Activated CD4-positive, alpha-beta T cell treated with anti-CD3 and anti-CD28 coated beads, Interleukin-2, amount 10 ng/mL, durations not matched to agents 7 days and 5 days (primary cell): Measurements from ENCODE around the gene ARID5B. TPM values are rescaled to one million over a fixed set of nuclear protein-coding genes. Genes with fewer than 3 reads are reported as not detected.
A peak's percentile ranks its signal among the peaks of the same experiment; 100 is the strongest.

Experiments
- CTCF ChIA-PET: fragments of 350-600 bp; sonication (Branson Sonifier 250); formaldehyde crosslinking; loops from one replicate; lab custom pipeline; 2021; ENCODE audit warnings: antibody characterized with exemption; lab: Charles Lee
- POLR2A ChIA-PET: fragments of 350-600 bp; sonication (Branson Sonifier 250); formaldehyde crosslinking; loops from one replicate; lab custom pipeline; 2021; ENCODE audit warnings: antibody characterized with exemption; lab: Charles Lee
- DNase-seq: peaks from one replicate; pipeline ENCODE4 v3.0.0-alpha.2; 2020
- H3K27ac Mint-ChIP-seq: one replicate; pipeline ENCODE4 v1.8.0; 2021; ENCODE audit warnings: mild to moderate bottlenecking, moderate library complexity, mixed read lengths
- H3K27me3 Mint-ChIP-seq: one replicate; pipeline ENCODE4 v1.8.0; 2021; ENCODE audit warnings: mixed read lengths
- H3K36me3 Mint-ChIP-seq: one replicate; pipeline ENCODE4 v1.8.0; 2021; ENCODE audit warnings: low read depth, mixed read lengths
- H3K4me1 Mint-ChIP-seq: one replicate; pipeline ENCODE4 v1.8.0; 2021; ENCODE audit warnings: mixed read lengths
- H3K4me3 Mint-ChIP-seq: one replicate; pipeline ENCODE4 v1.8.0; 2021; ENCODE audit warnings: mild to moderate bottlenecking, moderate library complexity, mixed read lengths
- H3K9me3 Mint-ChIP-seq: one replicate; pipeline ENCODE4 v1.8.0; 2021; ENCODE audit warnings: mixed read lengths
- total RNA-seq, 2 experiments: library from RNA; stranded (reverse); gene quantifications; one replicate each; pipeline ENCODE4 v1.2.3, GENCODE V29; 2021

ARID5B gene
- total RNA-seq, 2 experiments from 2014 or later, result 41.2 to 42.9 TPM

- no peak overlapping the region for H3K4me3 Mint-ChIP-seq
- H3K4me1 Mint-ChIP-seq, result peaks cover 28% of the 10 kb centered on the region
- ChIA-PET POLR2A (no interaction called here), CTCF (interaction anchor here (0.8 to 1.2 kb wide), 2 partner anchors 10 to 18 kb away, joined by 3 to 5 read pairs; no protein-coding TSS in a partner anchor)
- H3K9me3 Mint-ChIP-seq, result peaks cover 6% of the 10 kb centered on the region
- H3K27ac Mint-ChIP-seq, result peak overlapping the region; percentile 26
- DNase-seq, result no peak
- H3K36me3 Mint-ChIP-seq, result peaks cover 49% of the 10 kb centered on the region
- H3K27me3 Mint-ChIP-seq, result no peaks in the 10 kb centered on the region
Observed at GRCh38 chr10:62098278-62099121, 197.0 kb downstream of the ARID5B start.

- Mint-ChIP-seq H3K4me3 (no peak overlapping the region), H3K4me1 (peaks cover 23% of the 10 kb centered on the region), H3K9me3 (peaks cover 6% of the 10 kb centered on the region), H3K27ac (no peak overlapping the region), H3K36me3 (peaks cover 43% of the 10 kb centered on the region), H3K27me3 (no peaks in the 10 kb centered on the region)
- DNase-seq, result no peak
- CTCF ChIA-PET, result interaction anchor here (0.8 kb wide), 1 partner anchor 17 kb away, joined by 3 read pairs; no protein-coding TSS in a partner anchor
- POLR2A ChIA-PET, result no interaction called here
Observed at GRCh38 chr10:62099299-62099698, 197.8 kb downstream of the ARID5B start.

GRCh38 chr10:62103857-62104256, 202.4 kb downstream of the ARID5B start:
- CTCF ChIA-PET, result interaction anchor here (0.8 to 1.3 kb wide), 3 partner anchors 9 to 15 kb away, joined by 3 to 4 read pairs (median 3); no protein-coding TSS in a partner anchor
- DNase-seq, result no peak
- POLR2A ChIA-PET, result no interaction called here
- H3K27me3 Mint-ChIP-seq, result no peaks in the 10 kb centered on the region
- no peak overlapping the region for H3K27ac Mint-ChIP-seq
- no peak overlapping the region for H3K4me3 Mint-ChIP-seq
- peaks cover 30% of the 10 kb centered on the region for H3K4me1 Mint-ChIP-seq
- H3K36me3 Mint-ChIP-seq, result peaks cover 7% of the 10 kb centered on the region
- peaks cover 5% of the 10 kb centered on the region for H3K9me3 Mint-ChIP-seq

- no peak overlapping the region for H3K27ac Mint-ChIP-seq
- POLR2A ChIA-PET, result interaction anchor here (0.6 kb wide), 1 partner anchor 79 kb away, joined by 3 read pairs; no protein-coding TSS in a partner anchor
- DNase-seq, result no peak
- H3K36me3 Mint-ChIP-seq, result peaks cover 10% of the 10 kb centered on the region
- peaks cover 45% of the 10 kb centered on the region for H3K4me1 Mint-ChIP-seq
- H3K9me3 Mint-ChIP-seq, result peaks cover 13% of the 10 kb centered on the region
- H3K27me3 Mint-ChIP-seq, result no peaks in the 10 kb centered on the region
- no peak overlapping the region for H3K4me3 Mint-ChIP-seq
- CTCF ChIA-PET, result interaction anchor here (0.6 to 1.4 kb wide), 11 partner anchors 8 to 944 kb away, joined by 3 to 8 read pairs (median 4); no protein-coding TSS in a partner anchor
Observed at GRCh38 chr10:62106929-62107519, 205.5 kb downstream of the ARID5B start.

- no peak for DNase-seq
- Mint-ChIP-seq H3K27me3 (no peaks in the 10 kb centered on the region), H3K9me3 (peaks cover 13% of the 10 kb centered on the region), H3K36me3 (peaks cover 10% of the 10 kb centered on the region), H3K27ac (peak overlapping the region; percentile 57), H3K4me3 (no peak overlapping the region), H3K4me1 (peaks cover 45% of the 10 kb centered on the region)
- ChIA-PET POLR2A (interaction anchor here (0.7 kb wide), 1 partner anchor 1389 kb away, joined by 3 read pairs; no protein-coding TSS in a partner anchor), CTCF (interaction anchor here (0.8 to 1.2 kb wide), 7 partner anchors 11 to 136 kb away, joined by 3 to 5 read pairs (median 3); no protein-coding TSS in a partner anchor)
Observed at GRCh38 chr10:62108759-62109586, 207.5 kb downstream of the ARID5B start.

- POLR2A ChIA-PET, result no interaction called here
- DNase-seq, result no peak
- peaks cover 46% of the 10 kb centered on the region for H3K4me1 Mint-ChIP-seq
- H3K27me3 Mint-ChIP-seq, result no peaks in the 10 kb centered on the region
- peaks cover 13% of the 10 kb centered on the region for H3K9me3 Mint-ChIP-seq
- peaks cover 8% of the 10 kb centered on the region for H3K36me3 Mint-ChIP-seq
- peak overlapping the region; percentile 65 for H3K27ac Mint-ChIP-seq
- no peak overlapping the region for H3K4me3 Mint-ChIP-seq
- CTCF ChIA-PET, result interaction anchor here (0.6 to 1.2 kb wide), 4 partner anchors 9 to 424 kb away, joined by 3 read pairs; no protein-coding TSS in a partner anchor
Observed at GRCh38 chr10:62109587-62110293, 208.2 kb downstream of the ARID5B start.

- POLR2A ChIA-PET, result no interaction called here
- no peak for DNase-seq
- H3K27me3 Mint-ChIP-seq, result no peaks in the 10 kb centered on the region
- peaks cover 20% of the 10 kb centered on the region for H3K9me3 Mint-ChIP-seq
- H3K36me3 Mint-ChIP-seq, result peaks cover 8% of the 10 kb centered on the region
- no peak overlapping the region for H3K27ac Mint-ChIP-seq
- H3K4me3 Mint-ChIP-seq, result no peak overlapping the region
- peaks cover 31% of the 10 kb centered on the region for H3K4me1 Mint-ChIP-seq
- CTCF ChIA-PET, result no interaction called here
Observed at GRCh38 chr10:62112300-62112699, 210.8 kb downstream of the ARID5B start.

GRCh38 chr10:62112963-62113362, 211.5 kb downstream of the ARID5B start:
- Mint-ChIP-seq H3K27me3 (no peaks in the 10 kb centered on the region), H3K4me1 (peaks cover 28% of the 10 kb centered on the region), H3K9me3 (peaks cover 23% of the 10 kb centered on the region), H3K4me3 (no peak overlapping the region), H3K27ac (no peak overlapping the region), H3K36me3 (peaks cover 8% of the 10 kb centered on the region)
- ChIA-PET POLR2A (no interaction called here), CTCF (no interaction called here)
- DNase-seq, result no peak

- Mint-ChIP-seq H3K9me3 (peaks cover 26% of the 10 kb centered on the region), H3K36me3 (peaks cover 10% of the 10 kb centered on the region), H3K4me3 (no peak overlapping the region), H3K27me3 (no peaks in the 10 kb centered on the region), H3K27ac (no peak overlapping the region), H3K4me1 (peaks cover 25% of the 10 kb centered on the region)
- POLR2A ChIA-PET, result no interaction called here
- CTCF ChIA-PET, result no interaction called here
- no peak for DNase-seq
Observed at GRCh38 chr10:62113680-62114079, 212.2 kb downstream of the ARID5B start.

GRCh38 chr10:62115321-62115720, 213.8 kb downstream of the ARID5B start:
- ChIA-PET POLR2A (no interaction called here), CTCF (interaction anchor here (0.8 to 0.9 kb wide), 2 partner anchors 8 to 12 kb away, joined by 4 to 5 read pairs; no protein-coding TSS in a partner anchor)
- H3K27ac Mint-ChIP-seq, result no peak overlapping the region
- no peaks in the 10 kb centered on the region for H3K27me3 Mint-ChIP-seq
- H3K4me1 Mint-ChIP-seq, result peaks cover 14% of the 10 kb centered on the region
- peaks cover 32% of the 10 kb centered on the region for H3K9me3 Mint-ChIP-seq
- H3K36me3 Mint-ChIP-seq, result peaks cover 14% of the 10 kb centered on the region
- H3K4me3 Mint-ChIP-seq, result no peak overlapping the region
- no peak for DNase-seq

GRCh38 chr10:62115842-62116241, 214.3 kb downstream of the ARID5B start:
- peak overlapping the region; percentile 27 for H3K27ac Mint-ChIP-seq
- peaks cover 30% of the 10 kb centered on the region for H3K9me3 Mint-ChIP-seq
- ChIA-PET POLR2A (no interaction called here), CTCF (interaction anchor here (0.8 to 0.9 kb wide), 2 partner anchors 9 to 12 kb away, joined by 4 to 5 read pairs; no protein-coding TSS in a partner anchor)
- H3K4me3 Mint-ChIP-seq, result no peak overlapping the region
- no peak for DNase-seq
- peaks cover 11% of the 10 kb centered on the region for H3K36me3 Mint-ChIP-seq
- H3K27me3 Mint-ChIP-seq, result no peaks in the 10 kb centered on the region
- H3K4me1 Mint-ChIP-seq, result peaks cover 11% of the 10 kb centered on the region
